Activated CD8-positive, alpha-beta T cell treated with anti-CD3 and anti-CD28 coated beads, Interleukin-2, amount 10 ng/mL, durations not matched to agents 7 days and 5 days (primary cell): ENCODE results near the gene GLIS2. TPM values are rescaled to one million over a fixed set of nuclear protein-coding genes. Genes with fewer than 3 reads are reported as not detected.

Source experiments
- ATAC-seq: fragments of 150-1000 bp; cut with Tn5 transposase; one replicate; pipeline ENCODE4 v1.10.0; 2021; ENCODE audit warnings: moderate library complexity
- CTCF ChIA-PET: fragments of 350-600 bp; sonication (Branson Sonifier 250); formaldehyde crosslinking; loops from one replicate; lab custom pipeline; 2021; ENCODE audit warnings: antibody characterized with exemption; lab: Charles Lee
- POLR2A ChIA-PET: fragments of 350-600 bp; sonication (Branson Sonifier 250); formaldehyde crosslinking; loops from one replicate; lab custom pipeline; 2021; ENCODE audit warnings: antibody characterized with exemption; lab: Charles Lee
- DNase-seq: peaks from one replicate; pipeline ENCODE4 v3.0.0-alpha.2; 2020
- H3K27ac Mint-ChIP-seq: one replicate; pipeline ENCODE4 v1.8.0; 2021; ENCODE audit warnings: mild to moderate bottlenecking, mixed read lengths
- H3K27me3 Mint-ChIP-seq: one replicate; pipeline ENCODE4 v1.8.0; 2021; ENCODE audit warnings: low read depth, mixed read lengths
- H3K36me3 Mint-ChIP-seq: one replicate; pipeline ENCODE4 v1.8.0; 2021; ENCODE audit warnings: low read depth, mixed read lengths
- H3K4me1 Mint-ChIP-seq: one replicate; pipeline ENCODE4 v1.8.0; 2021; ENCODE audit warnings: low read depth, mixed read lengths
- H3K4me3 Mint-ChIP-seq: one replicate; pipeline ENCODE4 v1.8.0; 2021; ENCODE audit warnings: mild to moderate bottlenecking, mixed read lengths
- H3K9me3 Mint-ChIP-seq: one replicate; pipeline ENCODE4 v1.8.0; 2022; ENCODE audit warnings: mixed read lengths; ENCODE audit not compliant: insufficient read depth
- total RNA-seq, 2 experiments: library from RNA; stranded (reverse); gene quantifications; one replicate each; pipeline ENCODE4 v1.2.3, GENCODE V29; 2021

GLIS2 gene
- under 1 TPM; 0.16 TPM for total RNA-seq

DNA sequence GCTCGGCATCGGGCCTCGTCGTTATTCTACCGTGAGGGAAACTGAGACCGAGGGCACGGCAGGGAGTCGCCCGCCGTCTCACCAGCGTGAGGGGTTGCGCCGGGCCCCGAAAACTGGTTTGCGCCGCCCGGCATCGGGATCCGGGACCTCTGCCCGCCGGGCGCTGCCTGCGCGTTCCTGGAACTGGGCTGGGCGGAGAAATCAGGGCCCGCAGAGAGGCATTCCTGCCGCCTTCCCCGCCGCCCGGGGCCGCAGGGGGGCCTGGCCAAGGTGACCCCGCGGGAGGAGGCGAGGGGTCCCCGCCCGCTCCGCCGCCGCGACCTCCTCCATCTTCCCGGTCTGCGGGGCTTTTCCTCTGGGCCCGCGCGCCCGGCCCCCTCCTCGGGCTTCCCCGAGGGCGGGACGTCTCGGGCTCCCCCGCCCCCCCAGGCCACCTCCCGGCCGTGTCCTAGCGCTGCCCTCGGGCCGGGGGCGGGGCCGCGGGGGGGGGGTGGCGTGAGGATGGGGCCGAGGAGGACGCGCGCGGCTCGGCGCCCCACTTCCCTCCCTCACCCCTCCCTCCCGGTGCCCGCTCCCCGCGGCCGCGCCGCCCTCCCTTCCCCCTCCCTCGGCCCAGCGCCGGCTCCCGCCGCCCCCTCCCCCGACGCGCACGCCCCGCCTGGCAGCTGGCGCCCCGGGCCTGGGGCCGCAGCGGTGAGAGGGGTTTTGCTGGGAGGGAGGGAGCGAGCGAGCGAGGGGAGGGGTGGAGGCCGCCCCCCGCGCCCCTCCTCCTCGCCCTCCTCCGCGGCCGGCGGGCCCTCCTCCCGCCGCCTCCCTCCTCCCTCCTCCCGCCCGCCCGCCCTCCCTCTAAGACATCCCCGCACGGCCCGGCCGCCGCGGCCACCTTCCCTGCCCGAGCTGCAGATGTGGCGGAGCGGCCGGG, at the start of gene GLIS2:
Gene GLIS2, plus strand, starts transcription at position 882 of the 922 bp plus-strand sequence. CDS start 16,214 bp downstream, outside the sequence.
- Mint-ChIP-seq H3K36me3 (peaks cover 2% of the 10 kb centered on the region), H3K9me3 (no peaks in the 10 kb centered on the region), H3K27ac (no peak within 1 kb of the TSS), H3K27me3 (peaks cover 17% of the 10 kb centered on the region), H3K4me3 (peak within 1 kb of the TSS; percentile 74), H3K4me1 (peaks cover 32% of the 10 kb centered on the region)
- DNase-seq (no peak), ATAC-seq (peak; percentile 36)
- CTCF ChIA-PET: interaction anchor here (0.6 to 1.9 kb wide), 4 partner anchors 13 to 42 kb away, joined by 3 to 4 read pairs (median 3); partner anchors contain the start of gene TFAP4
- POLR2A ChIA-PET: interaction anchor here (1.1 kb wide), 1 partner anchor 7 kb away, joined by 4 read pairs; no protein-coding TSS in a partner anchor

DNA sequence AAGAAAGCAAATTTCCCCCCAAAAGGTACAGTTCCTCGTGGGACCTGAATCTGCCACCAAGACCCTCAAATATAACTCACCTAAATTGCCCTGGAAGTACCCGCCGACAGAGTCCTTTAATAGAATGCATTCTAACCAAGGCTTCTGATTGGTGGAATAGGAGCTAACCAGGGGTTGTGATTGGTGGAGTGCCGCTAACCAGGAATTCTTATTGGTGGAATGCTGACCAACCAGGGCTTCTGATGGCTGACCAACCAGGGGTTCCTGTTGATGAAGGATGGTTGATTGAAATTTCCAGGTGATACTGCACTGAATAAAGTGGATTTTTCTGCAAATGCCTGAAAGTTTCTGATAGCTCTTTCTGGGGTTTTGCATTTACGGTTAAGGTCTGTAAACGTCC, 49.5 kb upstream of the GLIS2 start:
- CTCF ChIA-PET: interaction anchor here (0.6 to 2.7 kb wide), 4 partner anchors 9 to 164 kb away, joined by 3 to 21 read pairs (median 4); no protein-coding TSS in a partner anchor
- Mint-ChIP-seq H3K36me3 (peaks cover 17% of the 10 kb centered on the region), H3K27ac (no peak overlapping the region)

DNA sequence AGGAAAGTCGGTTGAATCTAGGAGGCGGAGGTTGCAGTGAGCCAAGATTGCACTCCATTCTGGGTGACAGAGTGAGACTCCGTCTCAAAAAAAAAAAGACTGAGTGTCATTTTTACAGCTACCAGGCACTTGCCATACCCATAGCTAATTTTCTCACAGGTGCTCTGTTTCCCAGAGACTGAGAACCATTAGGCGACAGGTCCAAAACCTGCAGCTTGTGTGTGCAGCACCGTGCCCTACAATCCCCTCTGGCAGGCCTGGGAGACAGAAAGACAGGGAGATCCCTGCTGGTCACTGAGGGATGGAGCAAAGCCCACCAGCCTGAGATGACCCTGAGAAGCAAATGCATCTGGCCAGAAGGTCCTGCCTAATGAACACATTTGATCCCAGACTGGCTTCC, 45.8 kb upstream of the GLIS2 start:
- POLR2A ChIA-PET: interaction anchor here (0.6 kb wide), 1 partner anchor 467 kb away, joined by 3 read pairs; no protein-coding TSS in a partner anchor

More for the DNA sequence above, 49.5 kb upstream of the GLIS2 start:
- H3K4me1 Mint-ChIP-seq: peaks cover 25% of the 10 kb centered on the region
- POLR2A ChIA-PET: interaction anchor here (0.6 kb wide), 1 partner anchor 63 kb away, joined by 3 read pairs; no protein-coding TSS in a partner anchor
- DNase-seq (no peak), ATAC-seq (no peak)
- H3K27me3 Mint-ChIP-seq: no peaks in the 10 kb centered on the region
- no peaks in the 10 kb centered on the region for H3K9me3 Mint-ChIP-seq
- H3K4me3 Mint-ChIP-seq: no peak overlapping the region

DNA sequence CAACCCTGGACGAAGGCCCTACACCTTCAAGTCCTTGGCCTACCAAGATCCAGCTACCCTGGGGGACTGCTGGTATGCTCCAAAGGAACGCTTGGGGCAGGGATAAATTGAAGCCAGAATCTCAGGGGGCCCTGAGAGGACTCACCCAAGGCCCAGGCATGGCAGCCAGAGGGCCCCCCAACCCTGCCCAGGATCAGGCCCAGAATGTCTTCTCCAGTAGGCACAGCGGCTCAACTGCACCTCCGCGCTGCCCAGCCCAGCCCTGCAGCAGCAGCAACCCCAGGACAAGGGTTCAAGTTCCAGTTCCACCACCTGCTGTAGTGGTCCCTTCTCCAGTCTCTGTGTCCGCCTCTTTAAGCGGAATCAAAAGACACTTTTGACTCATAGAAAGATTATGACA, 45.3 kb upstream of the GLIS2 start:
- Mint-ChIP-seq H3K36me3 (no peaks in the 10 kb centered on the region), H3K27ac (peak overlapping the region; percentile 95), H3K9me3 (no peaks in the 10 kb centered on the region), H3K4me3 (peak overlapping the region; percentile 84), H3K4me1 (peaks cover 24% of the 10 kb centered on the region), H3K27me3 (no peaks in the 10 kb centered on the region)
- ATAC-seq: no peak
- no peak for DNase-seq
- POLR2A ChIA-PET: interaction anchor here (0.6 to 2.6 kb wide), 3 partner anchors 17 to 466 kb away, joined by 3 to 11 read pairs (median 5); no protein-coding TSS in a partner anchor
- CTCF ChIA-PET: interaction anchor here (0.6 to 2.8 kb wide), 6 partner anchors 8 to 346 kb away, joined by 3 to 39 read pairs (median 4); no protein-coding TSS in a partner anchor

More for the DNA sequence above, 45.8 kb upstream of the GLIS2 start:
- CTCF ChIA-PET: interaction anchor here (0.7 to 2.8 kb wide), 4 partner anchors 8 to 346 kb away, joined by 3 to 39 read pairs (median 8); no protein-coding TSS in a partner anchor
- no peaks in the 10 kb centered on the region for H3K27me3 Mint-ChIP-seq
- H3K27ac Mint-ChIP-seq: peak overlapping the region; percentile 34
- ATAC-seq (no peak), DNase-seq (no peak)
- H3K4me1 Mint-ChIP-seq: peaks cover 24% of the 10 kb centered on the region
- H3K4me3 Mint-ChIP-seq: peak overlapping the region; percentile 18
- no peaks in the 10 kb centered on the region for H3K9me3 Mint-ChIP-seq
- no peaks in the 10 kb centered on the region for H3K36me3 Mint-ChIP-seq

DNA sequence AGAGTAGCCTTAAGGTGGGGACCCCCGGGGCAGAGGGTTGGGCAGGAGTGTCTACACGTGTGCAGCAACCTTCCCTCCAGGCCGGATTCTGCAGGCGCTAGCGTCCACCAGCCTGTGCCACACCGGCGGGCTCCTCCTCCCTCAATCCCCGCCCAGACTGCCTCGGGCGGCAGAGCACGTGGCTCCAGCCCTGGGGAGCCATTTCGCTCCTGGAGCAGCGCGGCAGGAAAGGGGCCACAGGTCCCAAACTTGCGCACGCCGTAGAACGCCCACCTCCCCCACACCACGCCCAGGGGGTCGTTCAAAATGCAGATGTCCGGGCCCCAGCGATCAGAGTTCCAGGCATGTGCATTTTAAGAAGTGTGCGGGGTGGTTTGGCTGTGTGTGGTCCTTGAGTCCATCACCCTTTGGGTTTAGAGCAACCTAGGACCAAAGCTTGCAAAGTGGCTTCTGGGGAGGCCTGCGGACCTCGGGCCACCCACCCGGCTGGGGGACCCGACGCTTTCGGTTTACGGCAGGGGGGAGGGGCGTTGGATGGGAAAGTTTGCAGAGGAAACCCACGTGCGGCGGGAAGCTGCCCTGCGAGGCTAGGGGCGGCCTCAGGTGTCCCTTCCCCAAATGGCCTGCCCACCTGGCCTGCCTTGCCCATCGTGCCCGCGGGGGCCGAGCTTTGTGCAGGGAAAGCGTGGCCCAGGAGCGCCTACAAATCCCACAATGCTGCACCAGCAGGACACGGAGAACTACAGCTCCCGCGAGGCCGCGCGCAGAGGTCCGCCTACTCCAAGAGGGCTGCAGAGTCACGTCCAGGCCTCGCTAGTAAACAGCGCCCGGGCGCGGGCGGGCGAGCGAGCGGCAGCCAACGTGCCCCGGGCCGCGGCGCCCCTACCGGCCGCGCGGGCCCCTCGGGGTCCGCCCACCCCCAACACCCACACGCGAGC, 44.4 kb upstream of the GLIS2 start:
- Mint-ChIP-seq H3K27ac (peak overlapping the region; percentile 95), H3K4me3 (peak overlapping the region; percentile 84), H3K9me3 (no peaks in the 10 kb centered on the region), H3K27me3 (no peaks in the 10 kb centered on the region), H3K36me3 (no peaks in the 10 kb centered on the region), H3K4me1 (peaks cover 19% of the 10 kb centered on the region)
- ATAC-seq (peak; percentile 86), DNase-seq (peak; percentile 94)
- ChIA-PET POLR2A (interaction anchor here (0.7 to 2.6 kb wide), 8 partner anchors 12 to 144 kb away, joined by 3 to 11 read pairs (median 4); no protein-coding TSS in a partner anchor), CTCF (interaction anchor here (0.6 to 2.8 kb wide), 7 partner anchors 9 to 345 kb away, joined by 3 to 39 read pairs (median 3); no protein-coding TSS in a partner anchor)

DNA sequence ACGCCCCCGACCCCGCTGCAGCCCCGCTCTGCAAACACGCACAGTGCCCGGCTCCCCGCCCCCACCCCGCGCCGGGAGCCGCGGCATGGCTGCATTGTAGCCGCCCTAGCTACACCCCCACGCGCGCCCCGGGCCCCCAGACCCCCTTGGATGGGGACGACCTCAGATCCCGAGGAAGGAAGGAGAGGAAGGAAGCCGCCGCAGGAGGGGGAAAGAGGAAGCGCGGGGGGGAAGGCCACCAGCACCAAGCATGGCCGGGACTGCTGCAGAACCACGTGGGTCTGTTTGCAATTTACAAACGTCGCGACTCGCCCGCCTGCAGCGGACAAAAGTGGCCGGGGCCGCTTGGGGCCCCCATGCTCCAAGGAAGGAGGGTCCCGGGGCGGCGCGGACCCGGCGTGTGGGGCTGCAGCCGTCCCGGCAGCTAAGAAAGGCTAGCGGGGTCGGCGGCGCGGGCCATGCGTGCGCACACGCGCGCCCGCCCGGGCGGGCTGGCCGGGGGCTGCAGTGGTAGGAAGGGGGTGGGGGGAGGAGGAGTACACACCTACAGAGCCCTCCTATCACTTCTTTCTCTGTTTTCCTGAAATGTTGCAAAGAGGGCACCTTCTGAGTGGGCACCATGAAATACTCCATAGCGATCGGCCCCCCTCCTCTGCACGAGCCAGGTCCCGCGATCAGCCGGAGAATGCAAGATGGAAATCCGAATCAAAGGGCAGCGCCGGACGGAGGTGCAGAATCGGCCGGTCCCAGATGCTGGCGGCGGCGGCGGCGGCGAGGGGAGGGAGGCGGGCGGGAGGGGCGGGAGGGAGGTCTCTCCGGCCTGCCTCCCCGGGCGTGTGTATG, 43.5 kb upstream of the GLIS2 start:
- ATAC-seq: peak; percentile 29
- H3K36me3 Mint-ChIP-seq: no peaks in the 10 kb centered on the region
- no peaks in the 10 kb centered on the region for H3K9me3 Mint-ChIP-seq
- peak overlapping the region; percentile 85 for H3K4me3 Mint-ChIP-seq
- no peak for DNase-seq
- ChIA-PET CTCF (interaction anchor here (1.1 to 3.0 kb wide), 9 partner anchors 10 to 131 kb away, joined by 3 to 39 read pairs (median 9); partner anchors contain the start of gene PAM16), POLR2A (interaction anchor here (0.9 to 2.6 kb wide), 8 partner anchors 12 to 143 kb away, joined by 3 to 11 read pairs (median 4); no protein-coding TSS in a partner anchor)
- peaks cover 19% of the 10 kb centered on the region for H3K4me1 Mint-ChIP-seq
- no peaks in the 10 kb centered on the region for H3K27me3 Mint-ChIP-seq
- peak overlapping the region; percentile 91 for H3K27ac Mint-ChIP-seq

DNA sequence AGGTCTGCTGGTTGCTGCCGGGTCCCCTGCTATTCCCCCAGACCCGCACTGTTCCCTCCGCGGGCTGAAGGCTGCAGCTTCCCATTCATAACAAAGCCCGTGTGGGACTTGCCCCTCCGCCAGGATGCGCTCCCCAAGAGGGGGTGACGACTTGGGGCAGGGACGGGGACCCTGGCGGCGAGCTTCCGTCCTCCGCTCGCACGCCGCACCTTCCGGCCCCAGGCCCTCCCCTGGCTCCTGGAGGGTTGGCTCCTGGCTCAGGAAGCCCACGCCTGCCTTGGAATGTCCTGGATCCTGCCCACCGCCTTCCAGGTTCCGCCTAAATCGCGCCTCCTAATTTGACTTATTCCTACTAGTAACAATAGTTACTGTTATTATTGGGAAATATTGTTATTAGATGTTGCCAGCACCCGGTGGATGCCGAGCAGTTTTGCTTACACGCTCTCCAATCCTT, 42.0 kb upstream of the GLIS2 start:
- peak overlapping the region; percentile 85 for H3K4me3 Mint-ChIP-seq
- POLR2A ChIA-PET: interaction anchor here (0.8 to 1.9 kb wide), 3 partner anchors 10 to 141 kb away, joined by 3 to 6 read pairs (median 5); no protein-coding TSS in a partner anchor
- H3K27ac Mint-ChIP-seq: peak overlapping the region; percentile 67
- DNase-seq (peak; percentile 59), ATAC-seq (peak; percentile 3)
- H3K27me3 Mint-ChIP-seq: no peaks in the 10 kb centered on the region
- H3K9me3 Mint-ChIP-seq: no peaks in the 10 kb centered on the region
- peaks cover 14% of the 10 kb centered on the region for H3K4me1 Mint-ChIP-seq
- CTCF ChIA-PET: interaction anchor here (0.8 to 3.0 kb wide), 15 partner anchors 10 to 351 kb away, joined by 3 to 24 read pairs (median 4); partner anchors contain the start of genes MGRN1 and PAM16
- no peaks in the 10 kb centered on the region for H3K36me3 Mint-ChIP-seq

DNA sequence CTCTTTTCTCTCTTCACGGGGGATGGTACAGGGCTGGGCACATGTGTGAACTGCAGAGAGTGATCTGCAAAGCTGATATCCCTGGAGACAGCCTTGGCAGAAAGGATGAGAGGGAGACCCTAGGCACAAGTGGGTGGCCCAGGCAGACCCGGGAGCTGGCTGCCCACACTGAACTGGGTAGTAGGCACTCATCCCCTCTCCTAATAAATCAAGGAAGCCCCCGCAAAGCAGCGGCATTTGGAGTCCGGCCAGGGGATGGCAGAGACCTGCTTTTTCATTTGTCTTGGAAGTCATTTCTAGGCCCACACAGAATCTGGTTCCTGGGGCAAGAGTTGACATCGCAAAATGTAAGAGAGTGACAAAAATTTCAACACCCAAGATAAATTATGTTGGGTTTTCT, 40.0 kb upstream of the GLIS2 start:
- POLR2A ChIA-PET: no interaction called here
- ATAC-seq (no peak), DNase-seq (no peak)
- H3K4me1 Mint-ChIP-seq: peaks cover 7% of the 10 kb centered on the region
- CTCF ChIA-PET: interaction anchor here (1.1 to 1.8 kb wide), 3 partner anchors 10 to 54 kb away, joined by 3 to 5 read pairs (median 4); no protein-coding TSS in a partner anchor
- peaks cover 2% of the 10 kb centered on the region for H3K27me3 Mint-ChIP-seq
- no peaks in the 10 kb centered on the region for H3K36me3 Mint-ChIP-seq
- no peak overlapping the region for H3K27ac Mint-ChIP-seq
- no peaks in the 10 kb centered on the region for H3K9me3 Mint-ChIP-seq
- no peak overlapping the region for H3K4me3 Mint-ChIP-seq

DNA sequence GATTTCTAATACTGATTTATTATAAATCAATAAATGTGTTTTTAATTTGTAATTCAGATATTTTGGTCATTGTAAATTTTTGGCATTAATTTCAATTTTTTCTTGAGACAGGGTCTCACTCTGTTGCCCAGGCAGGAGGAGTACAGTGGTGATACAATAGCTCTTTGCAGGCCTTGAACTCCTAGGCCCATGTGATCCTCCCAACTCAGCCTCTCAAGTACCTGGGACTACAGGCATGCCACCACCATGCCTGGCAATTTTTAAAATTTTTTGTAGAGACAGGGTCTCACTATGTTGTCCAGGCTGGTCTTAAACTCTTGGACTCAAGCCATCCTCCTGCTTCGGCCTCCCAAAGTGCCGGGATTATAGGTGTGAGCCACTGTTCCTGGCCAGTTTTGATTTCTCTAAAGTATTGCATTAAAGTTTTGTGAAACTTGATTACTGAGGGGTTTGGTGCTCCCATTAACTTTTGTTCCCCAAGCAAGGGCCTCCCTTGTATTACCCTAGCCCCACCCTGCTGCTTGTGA, 37.8 kb upstream of the GLIS2 start:
- Mint-ChIP-seq H3K4me1 (peaks cover 3% of the 10 kb centered on the region), H3K36me3 (no peaks in the 10 kb centered on the region), H3K27me3 (peaks cover 9% of the 10 kb centered on the region), H3K9me3 (no peaks in the 10 kb centered on the region), H3K27ac (no peak overlapping the region), H3K4me3 (no peak overlapping the region)
- no peak for ATAC-seq
- DNase-seq: no peak
- ChIA-PET CTCF (interaction anchor here (1.4 to 2.6 kb wide), 3 partner anchors 11 to 15 kb away, joined by 3 to 10 read pairs (median 8); no protein-coding TSS in a partner anchor), POLR2A (no interaction called here)
